DOHH2 (cell line): ENCODE measurements around the gene BHLHE23.
"Not testable (repeated sequence)": the region's sequence is repeated elsewhere in the genome, so short reads cannot be mapped to it uniquely, and the experiment has no call there.

ENCODE experiments used
- H3F3A ChIP-seq: fragments of 200-600 bp; sonication (generic), shearing (Covaris generic); 2 replicates; pipeline ENCODE4 v1.6.0; 2016; ENCODE audit warnings: antibody characterized with exemption, mild to moderate bottlenecking; ENCODE audit not compliant: control insufficient read depth, insufficient read depth
- H3K27ac ChIP-seq: fragments of 200-600 bp; sonication (generic); 2 replicates; pipeline ENCODE4 v1.5.1; 2014; ENCODE audit warnings: low read depth, mild to moderate bottlenecking, low read length, moderate library complexity
- H3K27me3 ChIP-seq: fragments of 200-600 bp; sonication (generic); 2 replicates; pipeline ENCODE4 v1.6.1; 2014; ENCODE audit warnings: mild to moderate bottlenecking, low read length, mixed read lengths; ENCODE audit not compliant: control insufficient read depth
- H3K36me3 ChIP-seq: fragments of 200-600 bp; sonication (generic); 2 replicates; pipeline ENCODE4 v1.6.1; 2014; ENCODE audit warnings: mild to moderate bottlenecking, low read length, moderate library complexity, mixed read lengths; ENCODE audit not compliant: control insufficient read depth
- H3K4me1 ChIP-seq: fragments of 200-600 bp; sonication (generic); 2 replicates; pipeline ENCODE4 v1.6.1; 2014; ENCODE audit warnings: mild to moderate bottlenecking, low read length, mixed read lengths; ENCODE audit not compliant: control insufficient read depth
- H3K4me2 ChIP-seq: fragments of 200-600 bp; sonication (generic); 2 replicates; pipeline ENCODE4 v1.6.0; 2014; ENCODE audit warnings: mild to moderate bottlenecking, low read length, moderate library complexity
- H3K4me3 ChIP-seq: fragments of 200-600 bp; sonication (generic); 2 replicates; pipeline ENCODE4 v1.5.1; 2014; ENCODE audit warnings: mild to moderate bottlenecking, low read length, mixed read lengths
- H3K79me2 ChIP-seq: fragments of 200-600 bp; sonication (generic); 2 replicates; pipeline ENCODE4 v1.6.1; 2014; ENCODE audit warnings: mild to moderate bottlenecking, low read length, mixed read lengths; ENCODE audit not compliant: control insufficient read depth
- H3K9me2 ChIP-seq: fragments of 200-600 bp; sonication (generic); replicated peaks from 2 replicates; pipeline ENCODE4 v1.6.1; 2014; ENCODE audit warnings: mild to moderate bottlenecking, low read length, mixed read lengths; ENCODE audit not compliant: control insufficient read depth
- H3K9me3 ChIP-seq: fragments of 200-600 bp; sonication (generic); 2 replicates; pipeline ENCODE4 v1.6.1; 2014; ENCODE audit warnings: antibody characterized with exemption, low read length, mixed read lengths; ENCODE audit not compliant: control insufficient read depth, insufficient read depth
- H4K20me1 ChIP-seq: fragments of 200-600 bp; sonication (generic); 2 replicates; pipeline ENCODE4 v1.6.0; 2014; ENCODE audit warnings: low read depth, mild to moderate bottlenecking, antibody characterized with exemption, low read length, moderate library complexity; ENCODE audit not compliant: control insufficient read depth, insufficient read depth
- EZH2phosphoT487 ChIP-seq: fragments of 200-600 bp; sonication (generic); IDR thresholded peaks from 2 replicates; pipeline ENCODE4 v1.6.1; 2017; ENCODE audit warnings: borderline replicate concordance, mild to moderate bottlenecking, antibody characterized with exemption, low read length, moderate library complexity, mixed read lengths
- TF ChIP-seq, protein P1 (sequence below): fragments of 200-600 bp; sonication (generic); IDR thresholded peaks from one replicate; pipeline ENCODE4 v1.5.1; 2014; ENCODE audit warnings: antibody characterized with exemption, mild to moderate bottlenecking, low read depth, low read length; ENCODE audit not compliant: poor library complexity, severe bottlenecking

The BHLHE23 gene

DNA sequence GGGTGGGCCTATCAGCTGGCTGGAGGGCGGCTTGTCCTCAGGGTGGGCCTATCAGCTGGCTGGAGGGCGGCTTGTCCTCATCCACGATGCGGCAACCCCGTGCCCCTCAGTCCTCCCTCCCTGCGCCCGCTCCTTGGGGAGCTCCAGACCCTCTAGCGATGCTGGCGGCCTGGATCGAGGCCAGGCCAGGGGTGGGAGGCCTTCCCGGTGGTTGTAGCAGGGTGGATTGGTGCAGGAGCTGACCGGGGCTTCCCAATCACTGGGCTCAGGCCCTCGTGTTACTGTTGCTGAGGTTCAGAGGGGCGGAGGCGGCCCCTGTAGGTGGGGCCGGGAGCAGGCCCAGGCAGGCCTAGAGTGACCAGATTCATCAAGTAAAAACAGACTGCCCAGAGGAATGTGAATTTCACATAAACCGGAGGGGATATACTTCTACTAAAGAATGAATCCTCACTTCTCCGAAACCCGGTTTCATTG, 45.4 kb downstream of the BHLHE23 start:
- peaks cover 81% of the 10 kb centered on the region for H3K36me3 ChIP-seq
- no peaks in the 10 kb centered on the region for H4K20me1 ChIP-seq
- H3K9me2 ChIP-seq = no peaks in the 10 kb centered on the region
- no peak for TF ChIP-seq EZH2phosphoT487
- TF ChIP-seq, protein P1, sequence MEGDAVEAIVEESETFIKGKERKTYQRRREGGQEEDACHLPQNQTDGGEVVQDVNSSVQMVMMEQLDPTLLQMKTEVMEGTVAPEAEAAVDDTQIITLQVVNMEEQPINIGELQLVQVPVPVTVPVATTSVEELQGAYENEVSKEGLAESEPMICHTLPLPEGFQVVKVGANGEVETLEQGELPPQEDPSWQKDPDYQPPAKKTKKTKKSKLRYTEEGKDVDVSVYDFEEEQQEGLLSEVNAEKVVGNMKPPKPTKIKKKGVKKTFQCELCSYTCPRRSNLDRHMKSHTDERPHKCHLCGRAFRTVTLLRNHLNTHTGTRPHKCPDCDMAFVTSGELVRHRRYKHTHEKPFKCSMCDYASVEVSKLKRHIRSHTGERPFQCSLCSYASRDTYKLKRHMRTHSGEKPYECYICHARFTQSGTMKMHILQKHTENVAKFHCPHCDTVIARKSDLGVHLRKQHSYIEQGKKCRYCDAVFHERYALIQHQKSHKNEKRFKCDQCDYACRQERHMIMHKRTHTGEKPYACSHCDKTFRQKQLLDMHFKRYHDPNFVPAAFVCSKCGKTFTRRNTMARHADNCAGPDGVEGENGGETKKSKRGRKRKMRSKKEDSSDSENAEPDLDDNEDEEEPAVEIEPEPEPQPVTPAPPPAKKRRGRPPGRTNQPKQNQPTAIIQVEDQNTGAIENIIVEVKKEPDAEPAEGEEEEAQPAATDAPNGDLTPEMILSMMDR = no peak
- no peak overlapping the region for H3K27ac ChIP-seq
- H3K4me3 ChIP-seq = no peak overlapping the region
- H3K4me2 ChIP-seq = no peak overlapping the region
- no peaks in the 10 kb centered on the region for H3K9me3 ChIP-seq
- peaks cover 15% of the 10 kb centered on the region for H3K79me2 ChIP-seq
- H3K4me1 ChIP-seq = no peaks in the 10 kb centered on the region
- H3K27me3 ChIP-seq = no peaks in the 10 kb centered on the region
- H3F3A ChIP-seq = no peaks in the 10 kb centered on the region

DNA sequence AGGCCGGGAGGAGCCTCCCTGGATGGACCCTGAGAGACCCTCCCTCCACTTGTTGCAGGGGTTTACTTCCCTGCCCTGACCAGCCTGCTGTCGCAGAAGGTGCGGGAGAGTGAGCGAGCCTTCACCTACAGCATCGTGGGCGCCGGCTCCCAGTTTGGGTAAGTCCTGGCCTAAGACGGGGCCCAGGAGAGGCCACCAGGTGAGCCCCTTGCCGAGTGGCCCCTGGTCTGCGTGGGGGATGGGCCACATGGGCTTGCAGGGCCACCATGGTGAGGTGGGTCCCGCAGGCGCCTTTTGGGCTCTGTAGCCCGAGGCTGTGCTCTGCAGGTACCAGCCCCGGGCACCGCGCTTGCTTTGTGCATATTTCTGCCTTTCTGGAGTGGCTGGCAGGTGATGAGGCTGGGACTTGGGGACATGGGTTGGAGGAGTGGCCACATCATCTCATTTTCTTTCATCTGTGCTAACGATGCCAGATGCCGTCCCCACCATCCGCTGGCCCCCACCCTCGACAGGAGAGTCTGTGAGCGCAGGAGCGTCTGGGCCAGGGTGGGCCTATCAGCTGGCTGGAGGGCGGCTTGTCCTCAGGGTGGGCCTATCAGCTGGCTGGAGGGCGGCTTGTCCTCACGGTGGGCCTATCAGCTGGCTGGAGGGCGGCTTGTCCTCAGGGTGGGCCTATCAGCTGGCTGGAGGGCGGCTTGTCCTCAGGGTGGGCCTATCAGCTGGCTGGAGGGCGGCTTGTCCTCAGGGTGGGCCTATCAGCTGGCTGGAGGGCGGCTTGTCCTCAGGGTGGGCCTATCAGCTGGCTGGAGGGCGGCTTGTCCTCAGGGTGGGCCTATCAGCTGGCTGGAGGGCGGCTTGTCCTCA, 46.1 kb downstream of the BHLHE23 start:
- H4K20me1 ChIP-seq, H3K4me3 ChIP-seq, H3K27ac ChIP-seq, H3K9me2 ChIP-seq, H3K4me1 ChIP-seq, H3K4me2 ChIP-seq, H3K27me3 ChIP-seq, H3K9me3 ChIP-seq, H3F3A ChIP-seq: not testable (repeated sequence)
- Histone ChIP-seq H3K36me3 (peaks cover 86% of the 10 kb centered on the region), H3K79me2 (peaks cover 21% of the 10 kb centered on the region)

- H3K36me3 ChIP-seq = peaks cover 85% of the 10 kb centered on the region
- H3K79me2 ChIP-seq = peaks cover 28% of the 10 kb centered on the region
- no peaks in the 10 kb centered on the region for H3K27me3 ChIP-seq
- peaks cover 8% of the 10 kb centered on the region for H3K4me1 ChIP-seq
- H3K4me3 ChIP-seq = no peak overlapping the region
- TF ChIP-seq EZH2phosphoT487 = no peak
- TF ChIP-seq, protein P1 = no peak
- peaks cover 5% of the 10 kb centered on the region; the same call in 1 of the 2 replicates for H4K20me1 ChIP-seq
- H3F3A ChIP-seq = no peaks in the 10 kb centered on the region
- H3K4me2 ChIP-seq = no peak overlapping the region
- H3K9me3 ChIP-seq = no peaks in the 10 kb centered on the region
- no peak overlapping the region for H3K27ac ChIP-seq
- no peaks in the 10 kb centered on the region for H3K9me2 ChIP-seq
These were observed 46.7 kb downstream of the BHLHE23 start for GRCh38 chr20:62959998-62960436.
